Lower leg skin (tissue), 4 donors: Measurements from ENCODE around the gene AFG3L2. TPM values are rescaled to one million over a fixed set of nuclear protein-coding genes. Genes with fewer than 3 reads are reported as not detected.
"Not testable (repeated sequence)": the region's sequence is repeated elsewhere in the genome, so short reads cannot be mapped to it uniquely, and the experiment has no call there.

Experiments
- DNase-seq, 2 donors: peaks; one replicate each; pipeline ENCODE4 v3.0.0-alpha.2; 2019; ENCODE audit warnings: low spot score in 2 of 2
- H3K4me3 ChIP-seq: fragments of 200-600 bp; sonication (generic); 2 replicates; pipeline ENCODE4 v1.5.1; 2017; ENCODE audit warnings: mild to moderate bottlenecking, low read depth; ENCODE audit not compliant: poor library complexity, severe bottlenecking
- POLR2A ChIP-seq, 2 donors: fragments of 450-650 bp; IDR thresholded peaks; one replicate each; pipeline ENCODE4 v1.6.1; 2016 to 2017; ENCODE audit warnings: antibody characterized with exemption in 2 of 2, mild to moderate bottlenecking in 1 of 2, moderate library complexity in 1 of 2
- WGBS, 2 donors: methylation state at CpG; one replicate each; pipeline ENCODE4 v1.1.5; 2018; 5-methylcytosine and 5-hydroxymethylcytosine counted together
- intact Hi-C: fragments of 100-400 bp; cut with DNase I; formaldehyde crosslinking; loops from one replicate; pipeline ENCODE4 v1.15.0; 2023; ENCODE audit warnings: low total_unique reads
- total RNA-seq, 4 donors: library from RNA; depleted of rRNA; stranded (reverse); fragments of >200 nt; gene quantifications; one replicate each; pipeline ENCODE4 v1.1.0, GENCODE V29; 2016
- TF ChIP-seq, protein P1 (sequence below), 3 donors: fragments of 450-650 bp; IDR thresholded peaks; one replicate each; pipeline ENCODE4 v1.5.1; 2016; ENCODE audit warnings: antibody characterized with exemption in 3 of 3, mild to moderate bottlenecking in 3 of 3, moderate library complexity in 2 of 3

Gene AFG3L2
- total RNA-seq, 4 donors from 2014 or later = 57.5 to 67.9 (median 60.1) TPM

DNA sequence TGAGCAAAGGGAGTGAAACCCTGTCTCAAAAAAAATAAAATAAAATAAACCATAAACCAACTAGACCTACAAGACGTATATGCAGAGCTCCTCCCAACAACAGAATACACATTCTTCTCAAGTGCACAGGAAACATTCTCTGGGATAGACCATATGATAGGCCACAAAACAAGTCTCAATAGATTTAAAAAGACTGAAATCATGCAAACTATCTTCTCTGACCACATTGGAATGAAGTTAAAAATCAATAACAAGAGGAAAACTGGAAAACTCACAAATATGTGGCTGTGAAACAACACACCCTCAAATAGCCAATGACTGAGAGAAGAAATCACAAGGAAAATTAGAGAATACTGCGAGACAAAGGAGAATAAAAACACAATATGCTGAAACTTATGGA, 7.2 kb upstream of the AFG3L2 start:
- no peak for TF ChIP-seq POLR2A (IDR thresholded peaks at IDR 0.05)
- TF ChIP-seq, protein P1, sequence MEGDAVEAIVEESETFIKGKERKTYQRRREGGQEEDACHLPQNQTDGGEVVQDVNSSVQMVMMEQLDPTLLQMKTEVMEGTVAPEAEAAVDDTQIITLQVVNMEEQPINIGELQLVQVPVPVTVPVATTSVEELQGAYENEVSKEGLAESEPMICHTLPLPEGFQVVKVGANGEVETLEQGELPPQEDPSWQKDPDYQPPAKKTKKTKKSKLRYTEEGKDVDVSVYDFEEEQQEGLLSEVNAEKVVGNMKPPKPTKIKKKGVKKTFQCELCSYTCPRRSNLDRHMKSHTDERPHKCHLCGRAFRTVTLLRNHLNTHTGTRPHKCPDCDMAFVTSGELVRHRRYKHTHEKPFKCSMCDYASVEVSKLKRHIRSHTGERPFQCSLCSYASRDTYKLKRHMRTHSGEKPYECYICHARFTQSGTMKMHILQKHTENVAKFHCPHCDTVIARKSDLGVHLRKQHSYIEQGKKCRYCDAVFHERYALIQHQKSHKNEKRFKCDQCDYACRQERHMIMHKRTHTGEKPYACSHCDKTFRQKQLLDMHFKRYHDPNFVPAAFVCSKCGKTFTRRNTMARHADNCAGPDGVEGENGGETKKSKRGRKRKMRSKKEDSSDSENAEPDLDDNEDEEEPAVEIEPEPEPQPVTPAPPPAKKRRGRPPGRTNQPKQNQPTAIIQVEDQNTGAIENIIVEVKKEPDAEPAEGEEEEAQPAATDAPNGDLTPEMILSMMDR (IDR thresholded peaks at IDR 0.05) = no peak
- intact Hi-C loops = no loop called here
- H3K4me3 ChIP-seq = no peak overlapping the region
- WGBS, 2 donors = 78 to 86% methylated on average over 2 of the region's 2 CpGs
- no peak for DNase-seq

DNA sequence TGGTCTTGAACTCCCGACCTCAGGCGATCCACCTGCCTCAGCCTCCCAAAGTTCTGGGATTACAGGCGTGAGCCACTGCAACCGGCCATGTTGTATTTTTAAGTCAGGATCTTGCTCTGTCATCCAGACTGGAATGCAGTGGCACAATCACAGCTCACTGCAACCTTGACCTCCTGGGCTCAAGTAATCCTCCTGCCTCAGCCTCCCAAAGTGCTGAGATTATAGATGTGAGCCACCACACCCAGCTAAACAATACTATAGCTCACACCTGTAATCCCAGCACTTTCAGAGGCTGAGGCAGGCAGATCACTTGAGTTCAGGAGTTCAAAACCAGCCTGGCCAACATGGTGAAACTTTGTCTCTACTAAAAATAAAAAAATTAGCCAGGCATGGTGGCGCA, 6.7 kb upstream of the AFG3L2 start:
- H3K4me3 ChIP-seq, intact Hi-C loops: not testable (repeated sequence)
- WGBS, 2 donors = 86 to 93% methylated on average over 5 of the region's 5 CpGs
- peak in 1 of 2 donors; percentile 20 for DNase-seq

DNA sequence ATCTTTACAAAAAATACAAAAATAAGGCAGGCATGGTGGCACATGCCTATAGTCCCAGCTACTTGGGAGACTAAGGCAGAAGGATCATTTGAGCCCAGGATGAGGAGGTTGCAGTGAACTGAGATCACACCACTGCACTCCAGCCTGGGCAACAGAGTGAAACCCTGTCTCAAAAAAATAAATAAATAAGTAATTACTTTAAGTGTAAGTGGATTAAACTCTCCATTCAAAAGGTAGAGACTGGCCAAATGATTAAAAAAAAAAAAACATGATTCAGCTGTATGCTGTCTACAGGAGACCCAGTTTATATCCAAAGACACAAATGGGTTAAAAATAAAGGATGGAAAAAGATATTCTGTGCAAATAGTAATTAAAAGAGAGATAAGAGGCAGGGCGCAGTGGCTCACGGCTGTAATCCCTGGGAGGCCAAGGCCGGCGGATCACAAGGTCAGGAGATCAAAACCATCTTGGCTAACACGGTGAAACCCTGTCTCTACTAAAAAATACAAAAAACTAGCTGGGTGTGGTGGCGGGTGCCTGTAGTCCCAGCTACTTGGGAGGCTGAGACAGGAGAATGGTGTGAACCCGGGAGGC, 5.3 kb upstream of the AFG3L2 start:
- 92 to 93% methylated on average over 7 of the region's 7 CpGs for WGBS, 2 donors
- DNase-seq = peak in 1 of 2 donors; percentile 49
- intact Hi-C loops, H3K4me3 ChIP-seq: not testable (repeated sequence)

DNA sequence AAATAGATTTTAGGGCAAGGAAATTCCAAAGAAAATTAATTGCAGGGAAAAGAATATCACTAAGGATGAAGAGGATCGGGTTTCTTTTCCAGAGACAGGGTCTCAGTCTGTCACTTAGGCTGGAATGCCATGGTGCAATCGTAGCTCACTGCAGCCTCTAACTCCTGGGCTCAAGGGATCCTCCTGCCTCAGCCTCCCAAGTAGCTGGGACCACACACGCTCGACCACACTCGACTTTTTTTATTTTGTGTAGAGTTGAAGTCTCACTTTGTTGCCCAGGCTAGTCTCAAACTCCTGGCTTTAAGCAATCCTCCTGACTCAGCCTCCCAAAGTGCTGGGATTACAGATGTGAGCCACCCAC, 1.2 kb upstream of the AFG3L2 start:
- peak in 1 of 2 donors; percentile 65 for DNase-seq
- WGBS, 2 donors = 71 to 77% methylated on average over 5 of the region's 5 CpGs
- H3K4me3 ChIP-seq, intact Hi-C loops: not testable (repeated sequence)

DNA sequence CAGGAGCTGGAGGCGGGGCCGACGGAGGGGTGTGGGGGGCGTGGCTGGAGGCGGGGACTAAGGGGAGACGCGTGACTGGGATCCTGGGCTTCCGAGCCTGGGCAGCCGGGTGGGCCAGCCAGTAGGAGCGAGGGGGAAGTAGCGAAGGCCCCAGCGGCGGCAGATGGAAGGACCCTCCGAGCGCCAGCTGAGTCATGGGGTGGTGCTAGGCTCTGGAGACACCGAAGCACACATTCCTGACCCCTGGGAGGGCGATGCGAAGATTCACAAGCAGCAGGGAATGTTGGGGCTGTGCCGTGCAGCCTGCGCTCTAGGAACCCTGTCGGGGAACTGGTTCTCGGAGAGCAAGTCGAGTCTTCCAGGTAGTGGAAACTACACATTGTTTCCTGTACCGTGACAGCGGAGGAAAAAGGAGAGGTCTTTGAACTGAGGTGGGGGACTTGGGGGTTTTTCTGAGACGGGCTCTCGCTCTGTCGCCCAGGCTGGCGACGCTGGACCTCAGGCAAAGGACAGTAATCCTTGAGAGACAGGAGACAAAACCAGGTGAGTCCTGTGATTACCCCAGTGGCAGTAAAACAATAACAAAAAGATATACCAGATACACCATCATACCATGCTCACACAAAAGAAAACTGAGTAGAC, 650 bp upstream of the AFG3L2 start:
- WGBS, 2 donors = 1 to 3% methylated on average over 28 to 30 of the region's 30 CpGs
- no peak for DNase-seq
- TF ChIP-seq POLR2A (IDR thresholded peaks at IDR 0.05) = no peak
- TF ChIP-seq, protein P1 (IDR thresholded peaks at IDR 0.05) = no peak
- intact Hi-C loops = no loop called here
- peak overlapping the region; percentile 28 for H3K4me3 ChIP-seq

DNA sequence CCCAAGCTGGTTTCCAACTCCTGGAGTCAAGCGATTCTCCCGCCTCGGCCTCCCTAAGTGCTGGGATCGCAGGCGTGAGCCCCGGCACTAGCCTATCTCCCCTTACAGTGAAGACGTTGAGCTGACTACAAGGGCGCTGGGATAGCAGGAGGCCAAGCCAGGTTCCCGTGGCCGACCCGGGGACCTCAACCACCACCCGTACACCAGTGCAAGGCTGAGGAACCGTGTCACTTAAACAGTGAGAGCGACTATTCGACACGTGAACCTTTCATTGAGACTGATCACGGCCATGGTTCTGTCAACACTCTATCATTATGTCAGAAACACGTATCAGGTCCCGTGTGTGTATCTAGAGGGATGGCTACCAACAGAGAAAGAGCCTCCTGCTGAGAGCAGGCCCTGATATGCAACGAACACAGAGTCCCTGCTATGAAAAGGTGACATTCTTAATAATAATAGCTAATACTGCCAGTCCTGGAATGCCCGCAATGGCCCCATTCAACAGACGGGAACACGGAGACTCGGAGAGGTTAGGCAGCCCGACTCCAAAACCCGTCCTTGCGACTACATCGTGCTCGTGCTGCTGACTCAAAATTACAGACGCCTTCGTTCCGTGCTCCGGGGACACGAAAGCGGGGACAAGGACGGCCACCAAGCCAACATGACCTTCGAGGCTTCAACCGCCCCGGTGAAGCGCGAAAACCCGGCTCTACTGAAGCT, 833 bp downstream of the AFG3L2 start:
- peak overlapping the region; percentile 77 for H3K4me3 ChIP-seq
- intact Hi-C loops = no loop called here
- peak in 1 of 2 donors; percentile 38 for DNase-seq
- no peak for TF ChIP-seq POLR2A (IDR thresholded peaks at IDR 0.05)
- TF ChIP-seq, protein P1 (IDR thresholded peaks at IDR 0.05) = no peak
- 12 to 16% methylated on average over 39 to 42 of the region's 42 CpGs for WGBS, 2 donors

DNA sequence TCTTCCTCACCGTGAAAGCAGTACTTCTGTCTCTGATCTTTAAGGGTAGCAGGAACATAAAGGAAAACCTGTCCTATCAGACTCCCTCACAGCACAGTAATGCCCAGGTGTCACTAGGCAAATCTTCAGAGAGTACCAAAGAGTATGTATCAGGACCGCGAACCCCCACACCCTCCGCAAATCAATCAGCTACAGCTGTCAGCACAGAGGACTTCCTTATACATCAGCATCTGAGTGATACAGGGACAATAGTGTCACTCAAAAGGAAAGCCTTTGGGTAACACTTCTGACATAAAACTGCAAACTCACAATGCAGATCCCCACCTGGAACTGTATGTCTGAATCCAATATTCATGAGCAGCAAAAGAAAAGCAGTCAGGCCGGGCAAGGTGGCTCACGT, 2.6 kb downstream of the AFG3L2 start:
- 90 to 95% methylated on average over 6 of the region's 6 CpGs for WGBS, 2 donors
- intact Hi-C loops = no loop called here
- DNase-seq = no peak

More for the DNA sequence above, 2.6 kb downstream of the AFG3L2 start:
- TF ChIP-seq, protein P1 (IDR thresholded peaks at IDR 0.05) = no peak
- TF ChIP-seq POLR2A (IDR thresholded peaks at IDR 0.05) = no peak
- no peak overlapping the region for H3K4me3 ChIP-seq
